Fibroblast of mammary gland (primary cell): ENCODE data around the gene TCOF1.

Experiments
- DNase-seq: peaks from one replicate; pipeline ENCODE4 v3.0.0-alpha.2; 2010; ENCODE audit warnings: low read depth
- H3K4me3 ChIP-seq: 2 replicates; pipeline ENCODE4 v1.5.1; 2011; ENCODE audit warnings: low read depth, mild to moderate bottlenecking, low read length, moderate library complexity; ENCODE audit not compliant: control insufficient read depth
- CTCF ChIP-seq: conservative IDR thresholded peaks from 2 replicates; pipeline ENCODE4 v1.5.1; 2011; ENCODE audit warnings: low read depth, low read length, inconsistent platforms; ENCODE audit not compliant: control insufficient read depth, insufficient read depth

Gene TCOF1

GRCh38 chr5:150374651-150375050 lies 17.2 kb downstream of the TCOF1 start:
- TF ChIP-seq CTCF: no peak
- no peak for DNase-seq
- no peak overlapping the region for H3K4me3 ChIP-seq

- no peak overlapping the region for H3K4me3 ChIP-seq
- TF ChIP-seq CTCF: no peak
- peak; percentile 85 for DNase-seq
Measured at GRCh38 chr5:150376799-150377771, 19.6 kb downstream of the TCOF1 start.

GRCh38 chr5:150377964-150378694 lies 20.6 kb downstream of the TCOF1 start:
- no peak overlapping the region for H3K4me3 ChIP-seq

GRCh38 chr5:150384701-150385100 lies 27.2 kb downstream of the TCOF1 start:
- no peak for DNase-seq
- no peak for TF ChIP-seq CTCF
- H3K4me3 ChIP-seq: no peak overlapping the region

More at GRCh38 chr5:150377964-150378694, 20.6 kb downstream of the TCOF1 start:
- TF ChIP-seq CTCF: no peak
- DNase-seq: peak; percentile 99

GRCh38 chr5:150386024-150386855 lies 28.7 kb downstream of the TCOF1 start:
- no peak for DNase-seq
- H3K4me3 ChIP-seq: no peak overlapping the region
- TF ChIP-seq CTCF: no peak
